Suppressor macrophage treated with lipopolysaccharide for 1 hour (primary cell): ENCODE data around the gene DACH2.
A peak's percentile ranks its signal among the peaks of the same experiment; 100 is the strongest.

ENCODE experiments used
- DNase-seq, 3 donors: peaks; one replicate each; pipeline ENCODE4 v3.0.0-alpha.2; 2020 to 2022

The DACH2 gene

DNA sequence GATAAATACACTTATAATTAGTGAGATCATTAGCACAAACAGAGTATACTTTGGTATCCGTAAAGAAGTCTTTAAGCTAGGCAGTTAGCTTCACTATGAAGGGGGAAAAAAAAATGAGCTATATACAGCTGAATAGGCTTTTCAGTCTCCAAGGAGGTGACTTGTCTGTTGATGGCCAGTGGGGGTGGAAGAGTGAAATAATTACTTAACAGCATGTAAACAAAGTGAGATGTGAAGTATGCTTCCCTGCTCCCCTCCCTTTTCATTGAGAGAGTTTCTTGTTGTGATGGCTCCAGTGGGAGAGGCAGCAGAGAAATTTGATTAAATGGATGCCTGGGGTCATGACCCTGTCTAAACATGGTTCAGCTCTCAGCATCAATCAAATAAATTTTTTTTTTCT is 180.9 kb downstream of the DACH2 start:
- DNase-seq = no peak

DNA sequence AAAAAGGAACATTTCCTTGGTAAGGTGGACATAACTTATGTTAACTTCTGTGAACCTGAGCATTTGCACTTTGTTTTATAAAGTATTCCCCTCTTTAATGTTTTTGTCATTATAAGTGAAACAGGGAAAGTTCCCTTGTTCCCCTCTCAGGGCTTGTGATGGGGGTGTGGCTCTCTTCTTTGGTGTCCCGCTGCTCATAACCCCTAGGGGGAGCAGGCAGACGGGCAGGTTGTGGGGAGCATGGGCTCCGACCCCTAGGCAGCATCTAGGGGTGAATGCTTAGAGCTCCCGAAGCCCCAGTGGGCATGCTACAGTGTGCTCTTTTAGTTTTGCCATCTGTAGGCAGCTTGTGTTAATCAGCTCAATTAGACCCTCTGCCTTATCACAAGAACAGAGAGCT is 200.4 kb downstream of the DACH2 start:
- no peak for DNase-seq

DNA sequence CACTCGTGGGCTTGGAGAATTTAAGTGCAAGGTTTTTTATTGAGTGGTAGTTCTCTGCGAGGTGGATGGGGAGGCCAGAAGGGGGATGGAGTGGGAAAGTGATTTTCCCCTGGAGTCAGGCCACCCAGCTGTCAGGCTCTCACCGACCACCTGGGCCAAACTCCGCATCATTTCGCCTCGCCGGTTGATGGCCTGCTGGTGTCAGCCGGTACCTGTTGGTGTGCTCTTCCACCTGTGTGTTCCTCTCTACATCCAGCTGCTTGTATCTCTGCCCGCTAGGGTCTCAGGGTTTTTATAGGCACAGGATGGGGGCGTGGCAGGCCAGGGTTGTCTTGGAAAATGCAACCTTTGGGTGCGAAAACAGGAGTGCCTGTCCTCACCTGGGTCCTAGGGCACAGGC is 200.9 kb downstream of the DACH2 start:
- no peak for DNase-seq

DNA sequence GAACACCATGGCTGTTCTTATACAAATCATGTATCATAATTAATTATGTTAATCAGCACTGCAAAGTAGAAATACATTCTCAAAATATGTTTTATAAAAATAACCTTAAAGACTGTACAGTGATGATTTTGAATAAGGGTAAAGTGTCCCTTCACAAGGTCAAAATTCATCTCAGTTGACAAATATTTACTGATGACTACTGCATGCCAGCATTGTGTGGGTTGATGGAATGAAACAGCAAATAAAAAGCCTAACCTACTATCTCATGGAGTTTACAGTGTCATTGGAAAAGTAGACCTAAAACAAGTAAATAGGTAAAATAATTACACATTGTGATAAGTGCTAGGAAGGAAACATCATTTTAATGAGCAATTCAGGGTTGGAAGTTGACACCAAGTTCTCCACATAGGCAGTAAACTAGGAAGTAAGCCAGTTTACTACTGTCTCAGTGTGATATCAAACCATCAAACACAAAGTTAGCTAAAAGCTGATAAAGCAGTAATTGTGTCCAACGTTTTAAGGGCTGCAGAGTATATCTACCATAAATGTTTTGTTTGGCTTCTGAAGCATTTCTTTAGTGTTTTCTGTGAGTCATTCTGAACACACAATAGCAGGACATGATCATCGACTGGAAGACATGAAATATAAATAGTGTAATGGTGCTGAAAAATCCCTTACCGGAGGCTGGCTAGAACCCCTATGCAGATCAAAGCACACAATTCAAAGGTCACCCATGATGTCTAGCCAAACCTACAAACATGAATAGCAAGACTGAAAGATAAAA is 221.8 kb downstream of the DACH2 start:
- no peak for DNase-seq

DNA sequence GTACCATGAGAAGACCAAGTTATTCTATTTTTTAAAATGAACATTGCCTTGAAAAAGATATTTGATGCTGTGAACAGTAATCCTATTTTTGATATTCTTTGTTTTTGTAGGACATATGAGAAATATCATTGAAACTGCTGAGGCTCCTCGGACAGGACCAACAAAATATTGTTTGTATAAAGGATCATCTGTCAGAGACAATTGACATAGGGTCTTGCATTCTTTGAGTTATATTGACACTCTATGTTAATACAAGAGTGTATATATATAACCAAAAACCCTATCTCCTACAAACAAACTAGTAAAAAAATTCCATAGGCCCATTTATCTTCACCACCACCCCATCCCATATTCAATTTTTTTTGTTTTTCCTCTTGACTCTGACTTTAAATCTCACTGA is 222.7 kb downstream of the DACH2 start:
- no peak for DNase-seq

DNA sequence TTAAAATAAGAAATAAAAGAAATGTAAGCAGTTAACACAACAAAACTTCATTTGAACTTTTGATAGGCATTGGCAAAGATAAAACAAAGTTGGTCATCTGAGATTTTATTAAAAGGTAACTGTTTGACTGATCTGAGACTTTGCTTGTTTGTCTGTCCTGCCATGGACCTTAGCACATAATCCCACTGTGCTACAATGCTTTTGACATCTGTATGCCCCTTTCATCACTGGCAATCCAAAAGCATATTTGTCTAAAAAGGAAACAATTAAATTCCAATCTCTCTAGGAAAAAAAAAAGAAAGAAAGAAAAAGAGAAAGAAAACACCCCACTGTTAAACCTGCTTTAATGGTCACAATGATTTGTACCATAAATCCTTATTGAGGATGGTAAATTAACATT is 231.0 kb downstream of the DACH2 start:
- no peak for DNase-seq

DNA sequence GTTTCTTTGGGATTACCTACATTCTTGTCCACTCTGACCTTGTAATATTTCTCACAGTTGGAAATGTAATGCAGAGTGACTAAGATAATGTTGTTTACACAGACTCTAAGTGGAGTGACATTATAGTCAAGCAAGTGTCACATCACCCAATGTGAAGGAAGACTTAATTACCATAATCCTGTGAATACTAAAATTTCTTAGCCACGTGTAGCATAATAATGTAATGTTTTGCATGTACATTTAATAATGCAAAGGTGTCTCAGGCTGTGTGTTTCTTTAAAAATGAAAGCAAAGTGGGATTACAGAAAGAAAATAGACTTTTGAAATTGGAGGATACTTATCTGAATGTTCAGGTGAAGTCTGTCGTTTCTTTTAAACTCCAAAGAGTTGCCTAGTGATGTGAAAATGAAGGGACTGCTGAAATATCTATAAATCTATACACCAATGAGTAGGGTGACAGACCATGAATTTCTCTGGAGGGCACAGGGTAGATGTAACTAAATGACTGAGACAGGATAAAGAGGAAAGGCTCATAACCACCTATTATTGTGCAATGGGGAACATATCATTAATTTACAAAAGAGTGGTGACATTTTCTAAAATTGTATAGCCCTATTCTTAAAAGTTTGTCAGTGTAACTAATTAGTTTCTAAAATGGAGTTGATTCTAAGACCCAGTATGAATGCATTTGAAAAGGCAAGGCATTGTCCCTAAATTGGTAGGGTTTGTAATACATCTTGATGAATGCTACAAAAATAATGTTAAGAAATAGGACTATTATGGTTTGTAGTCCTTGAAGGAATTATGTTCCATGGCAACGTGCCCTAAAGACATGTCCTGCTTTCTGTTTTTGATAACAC is 235.7 kb downstream of the DACH2 start:
- no peak for DNase-seq

DNA sequence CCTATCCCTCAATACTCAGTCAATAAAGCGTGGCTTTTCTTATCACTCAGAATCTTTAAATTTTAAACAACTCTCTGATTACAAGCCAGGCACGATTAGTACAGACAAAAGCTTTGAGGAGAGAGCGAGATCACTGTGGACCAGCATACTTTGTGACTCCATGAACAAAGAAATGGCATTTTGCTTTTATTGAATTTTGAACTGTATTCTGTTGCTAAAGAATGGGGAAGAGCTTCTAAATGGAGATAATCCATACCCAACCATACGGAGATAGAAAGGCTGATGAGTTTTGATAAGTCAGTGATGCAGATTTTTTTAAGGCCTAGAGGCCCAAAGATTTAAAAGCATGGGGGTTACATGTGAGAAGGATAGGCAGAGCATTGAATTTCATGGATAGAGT is 259.1 kb downstream of the DACH2 start:
- DNase-seq = no peak

DNA sequence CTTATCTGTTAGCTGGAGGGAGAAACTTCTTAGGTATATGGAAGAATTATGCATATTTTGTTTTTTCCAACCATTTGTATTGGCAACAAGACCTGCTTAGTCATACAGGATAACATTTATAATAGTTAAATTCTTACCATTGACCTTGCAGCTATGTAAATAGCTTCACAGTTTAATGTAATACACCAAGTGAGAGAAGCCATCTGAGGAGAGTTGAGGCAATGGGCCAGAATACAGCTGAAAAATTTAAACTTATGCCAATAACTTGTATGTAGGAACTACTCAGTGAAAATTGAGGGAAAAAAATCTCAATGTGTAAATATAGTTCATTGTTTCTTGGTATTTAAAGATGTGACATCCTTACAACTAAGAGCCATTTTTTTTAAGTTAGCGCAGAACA is 273.5 kb downstream of the DACH2 start:
- no peak for DNase-seq

DNA sequence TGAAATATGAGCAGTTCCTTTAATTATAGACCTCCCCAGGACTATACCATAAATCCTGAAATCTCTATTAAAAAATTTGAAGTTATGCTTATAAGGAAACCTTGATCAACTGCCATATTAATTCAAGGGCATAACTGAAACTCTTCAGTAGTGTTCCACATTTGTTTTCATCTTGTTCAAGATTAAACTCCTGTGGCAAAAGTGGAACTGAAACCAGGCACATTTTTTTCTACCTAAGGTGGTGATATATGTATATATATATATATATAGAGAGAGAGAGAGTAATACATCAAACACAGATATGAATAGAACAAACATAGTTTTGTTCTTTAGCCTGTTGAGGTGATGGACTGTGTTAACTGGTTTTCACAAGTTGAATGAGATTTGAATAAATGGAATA is 287.9 kb downstream of the DACH2 start:
- no peak for DNase-seq

DNA sequence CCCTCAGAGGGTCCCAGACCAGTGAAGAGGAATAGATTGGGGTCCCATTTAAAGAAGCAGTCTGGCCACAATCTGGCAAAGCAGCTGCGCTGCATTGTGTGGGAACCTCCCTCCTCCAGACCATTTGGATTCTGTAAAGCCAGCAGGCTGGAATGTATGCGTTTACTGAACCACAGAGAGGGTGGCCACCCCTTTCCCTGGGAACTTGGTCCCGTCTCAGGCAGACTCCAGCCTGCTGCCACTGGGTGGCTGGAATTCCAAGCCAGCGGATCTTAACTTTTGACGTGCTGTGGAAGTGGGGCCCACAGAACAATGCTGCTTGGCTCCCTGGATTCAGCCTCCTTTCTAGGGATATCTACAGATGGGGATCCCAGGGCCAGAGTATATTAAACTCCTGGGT is 307.2 kb downstream of the DACH2 start:
- DNase-seq = no peak

DNA sequence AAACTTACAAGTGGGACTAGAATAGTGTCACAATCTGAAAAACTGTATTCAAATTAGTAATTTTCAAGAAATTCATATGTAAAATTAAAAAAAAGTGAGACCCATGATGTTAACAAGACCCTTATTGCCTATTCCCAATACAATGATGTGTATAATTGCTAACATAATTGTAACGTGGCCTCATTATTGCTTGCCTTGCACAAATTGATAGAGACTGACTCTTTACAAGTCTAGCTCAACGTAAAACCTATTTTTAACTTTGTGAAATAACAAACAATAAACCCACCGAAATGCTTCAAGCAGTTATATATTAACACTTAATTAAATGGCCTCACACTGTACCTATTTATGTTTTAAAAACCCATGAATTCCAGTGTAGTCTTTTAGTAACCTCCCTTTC is 312.5 kb downstream of the DACH2 start:
- DNase-seq = no peak

DNA sequence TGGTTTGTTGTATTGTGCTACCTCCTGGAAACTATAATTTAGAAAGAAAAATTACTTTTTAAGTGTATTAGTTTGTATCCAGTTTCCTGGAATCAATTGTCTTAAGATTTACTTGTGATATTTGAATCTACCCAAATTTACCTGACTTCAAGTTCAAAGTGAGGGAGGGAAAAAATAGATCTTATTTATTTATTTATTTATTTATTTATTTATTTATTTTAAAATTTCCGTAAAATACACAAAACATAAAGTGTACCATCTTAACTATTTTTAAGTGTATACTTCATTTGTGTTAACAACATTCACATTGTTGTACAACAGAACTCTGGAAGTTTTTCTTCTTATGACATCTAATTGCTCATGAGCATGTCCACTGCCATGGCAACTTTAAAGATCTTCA is 356.0 kb downstream of the DACH2 start:
- DNase-seq = no peak

DNA sequence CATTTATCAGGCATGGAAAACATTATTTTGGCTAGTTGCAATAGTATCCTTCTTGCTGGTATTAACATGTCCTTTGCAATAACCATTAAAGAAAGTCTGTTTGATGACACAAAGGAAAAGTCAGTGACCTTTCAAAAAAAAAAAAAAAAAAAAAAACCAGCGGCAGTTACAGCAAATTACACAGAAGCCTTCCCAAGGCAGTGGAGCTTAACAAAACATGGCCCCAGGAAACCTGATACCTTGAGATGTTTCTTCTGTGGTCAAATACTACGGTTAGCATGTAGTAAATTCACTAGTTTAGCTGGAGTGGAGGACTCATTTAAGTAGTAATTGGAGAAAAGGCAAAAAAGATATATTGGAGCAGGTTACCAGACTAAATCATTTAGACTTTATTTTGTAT is 359.1 kb downstream of the DACH2 start:
- no peak for DNase-seq

DNA sequence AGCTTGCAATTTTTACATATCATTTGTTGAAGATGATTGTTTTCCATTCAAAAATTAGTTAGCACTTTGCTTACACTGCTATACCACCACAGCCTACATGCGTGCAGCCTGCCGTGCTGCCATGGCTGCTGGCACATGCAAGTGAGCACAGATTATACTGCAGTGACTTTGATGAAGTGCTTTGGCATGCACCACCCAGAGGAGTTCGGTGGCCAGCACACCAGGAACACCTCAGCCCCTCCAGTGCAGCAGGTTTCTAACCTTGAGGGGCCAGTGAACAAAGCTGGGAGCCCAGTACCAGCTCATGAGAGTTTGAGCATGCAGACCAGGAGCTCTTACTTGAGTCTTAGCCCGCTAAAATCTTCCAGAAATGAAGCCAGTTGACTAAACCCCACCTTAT is 431.5 kb downstream of the DACH2 start:
- no peak for DNase-seq

DNA sequence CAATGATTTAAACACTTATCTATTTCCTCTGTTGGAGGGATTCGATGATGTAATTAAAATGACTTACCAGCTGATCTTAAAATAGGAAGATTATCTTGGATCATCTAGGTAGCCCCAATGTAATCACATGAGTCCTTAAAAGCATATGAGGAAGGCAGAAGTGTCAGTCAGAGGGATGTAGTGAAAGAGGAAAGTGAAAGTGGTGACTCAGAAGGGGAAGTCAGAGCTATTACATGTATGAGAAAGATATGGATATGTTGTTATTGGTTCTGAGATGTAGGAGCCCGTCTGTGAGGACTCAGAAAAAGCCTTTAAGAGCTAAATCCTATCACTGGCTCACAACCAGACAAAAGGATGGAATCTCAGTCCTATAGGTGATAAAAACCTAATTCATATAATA is 456.4 kb downstream of the DACH2 start:
- DNase-seq = peak; percentile 3 to 22 (median 5)

DNA sequence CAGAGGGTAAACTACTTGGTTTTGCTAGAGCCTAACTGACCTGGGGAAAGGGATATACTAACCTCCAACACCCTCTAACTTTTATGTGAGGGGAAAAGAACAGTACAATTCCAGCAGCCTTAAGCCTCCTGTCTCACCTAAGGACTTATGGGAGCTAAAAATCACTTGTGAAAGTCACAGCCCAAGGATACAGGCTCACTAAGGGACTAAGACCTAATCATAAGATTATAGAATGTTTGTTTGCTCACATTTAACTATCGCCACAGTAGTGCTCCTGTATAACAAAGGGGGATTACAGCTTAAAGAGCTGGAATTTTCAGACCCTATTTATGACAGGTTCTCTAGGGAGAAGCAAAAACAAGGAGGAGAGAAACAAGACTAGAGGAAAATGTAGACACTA is 548.7 kb downstream of the DACH2 start:
- no peak for DNase-seq

DNA sequence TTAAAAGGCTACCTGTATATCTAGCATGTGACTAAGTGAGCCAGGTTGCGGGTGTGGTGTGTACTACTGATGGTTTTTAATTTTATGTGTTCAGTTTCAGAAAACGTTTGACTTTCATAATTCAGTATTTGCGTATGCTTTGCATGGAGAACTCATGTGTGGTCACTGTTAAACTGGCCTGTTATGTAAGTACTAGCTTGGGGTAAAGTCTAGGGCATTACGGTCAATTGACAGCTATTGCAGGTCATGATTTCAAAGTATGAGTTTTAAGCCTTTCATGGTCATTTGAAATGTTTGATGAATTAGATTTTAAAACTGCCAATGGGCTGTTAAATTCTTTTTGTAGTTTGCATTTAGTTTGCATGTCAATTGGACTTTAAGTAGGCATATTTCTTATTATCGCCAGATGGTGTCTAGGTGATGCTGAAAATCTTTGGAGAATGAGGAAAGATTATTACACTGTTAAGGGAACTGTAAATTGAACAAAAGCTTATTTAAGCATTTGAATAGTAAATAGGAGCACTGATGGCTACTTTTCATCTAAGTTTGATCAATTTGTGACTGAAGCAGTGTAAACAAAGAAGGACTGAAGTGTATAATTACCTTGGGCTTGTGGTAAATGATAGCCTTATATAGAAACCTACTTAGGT is 563.4 kb downstream of the DACH2 start:
- DNase-seq = no peak

DNA sequence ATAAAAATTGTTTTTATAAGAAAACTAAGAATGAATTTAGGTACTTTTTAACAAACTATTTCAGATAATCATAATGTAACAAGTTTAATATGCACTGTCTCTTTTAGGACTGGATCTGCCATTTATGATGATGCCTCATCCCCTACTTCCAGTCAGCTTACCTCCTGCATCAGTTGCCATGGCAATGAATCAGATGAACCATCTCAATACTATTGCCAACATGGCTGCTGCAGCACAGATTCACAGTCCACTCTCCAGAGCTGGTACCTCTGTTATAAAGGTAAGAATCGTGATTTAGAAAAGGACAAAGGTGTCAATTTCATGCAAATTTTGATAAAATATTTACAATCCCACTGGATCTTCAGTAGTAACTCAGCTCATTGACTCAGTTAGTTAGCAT is 566.2 kb downstream of the DACH2 start:
- DNase-seq = no peak

DNA sequence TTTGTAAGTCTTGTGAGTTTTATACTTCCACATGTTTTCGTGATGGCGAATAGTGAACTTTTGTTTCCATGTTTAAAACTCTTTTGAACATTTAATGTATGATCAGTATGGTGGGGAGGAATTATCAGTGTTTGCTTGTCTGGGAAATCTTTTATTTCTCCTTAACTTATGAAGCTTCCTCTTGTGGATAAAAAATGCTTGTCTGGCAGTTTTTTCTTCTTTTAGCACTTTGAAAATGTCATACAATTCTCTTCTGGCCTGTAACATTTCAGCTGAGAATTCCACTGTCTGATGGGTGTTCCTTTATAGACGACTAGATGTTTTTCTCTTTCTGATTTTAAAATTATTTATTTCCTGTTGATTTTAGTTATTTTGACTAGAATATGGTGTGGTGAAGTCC is 576.0 kb downstream of the DACH2 start:
- no peak for DNase-seq

DNA sequence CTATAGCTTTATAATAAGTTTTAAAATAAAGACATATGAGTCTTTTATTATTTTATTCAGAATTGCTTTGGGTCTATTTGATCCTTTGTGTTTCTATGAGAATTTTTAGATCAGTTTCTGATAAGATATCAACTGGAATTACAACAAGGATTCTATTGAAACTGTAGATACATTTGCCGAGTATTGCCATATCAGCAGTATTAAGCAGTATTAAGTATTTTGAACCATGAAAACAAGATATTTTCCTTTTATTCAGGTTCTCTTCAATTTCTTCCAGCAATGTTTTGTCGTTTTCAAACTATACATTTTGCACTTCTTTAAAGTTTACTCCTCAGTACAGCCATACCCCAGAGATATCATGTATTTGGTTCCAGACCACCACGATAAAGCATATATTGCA is 598.8 kb downstream of the DACH2 start:
- no peak for DNase-seq

DNA sequence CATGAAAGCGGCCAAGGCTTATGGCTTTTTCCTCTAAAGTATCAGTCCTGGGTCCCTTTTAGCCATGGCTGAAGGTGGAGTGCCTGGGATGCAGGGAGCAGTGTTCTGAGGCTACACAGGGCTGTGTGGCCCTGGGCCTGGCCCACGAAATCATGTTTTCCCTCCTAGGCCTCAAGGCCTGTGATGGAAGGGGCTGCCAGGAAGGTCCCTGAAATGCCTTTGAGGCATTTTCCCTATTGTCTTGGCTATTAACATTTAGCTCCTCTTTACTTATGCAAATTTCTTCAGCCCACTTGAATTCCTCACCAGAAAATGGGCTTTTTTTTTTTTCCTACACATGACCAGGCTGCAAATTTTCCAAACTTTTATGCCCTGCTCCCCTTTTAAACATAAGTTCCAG is 657.0 kb downstream of the DACH2 start:
- DNase-seq = no peak

DNA sequence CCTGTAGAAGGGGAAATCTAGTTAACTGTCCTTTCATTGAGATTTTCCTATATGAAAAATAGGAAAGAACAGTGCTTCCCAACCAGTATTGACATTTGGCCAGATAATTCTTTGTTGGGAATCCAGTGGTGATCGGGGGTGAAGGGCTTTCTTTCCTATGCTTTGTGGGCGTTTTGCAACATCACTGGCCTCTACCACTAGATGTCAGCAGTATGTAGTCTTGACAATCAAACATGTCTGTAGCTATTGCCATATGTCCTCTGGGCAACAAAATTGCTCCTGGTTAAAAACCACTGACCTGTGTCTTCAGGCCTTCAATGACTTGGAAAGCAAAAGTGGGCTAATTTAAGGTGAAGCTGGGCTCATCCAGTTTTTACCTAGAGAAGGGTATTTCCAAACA is 658.5 kb downstream of the DACH2 start:
- no peak for DNase-seq

DNA sequence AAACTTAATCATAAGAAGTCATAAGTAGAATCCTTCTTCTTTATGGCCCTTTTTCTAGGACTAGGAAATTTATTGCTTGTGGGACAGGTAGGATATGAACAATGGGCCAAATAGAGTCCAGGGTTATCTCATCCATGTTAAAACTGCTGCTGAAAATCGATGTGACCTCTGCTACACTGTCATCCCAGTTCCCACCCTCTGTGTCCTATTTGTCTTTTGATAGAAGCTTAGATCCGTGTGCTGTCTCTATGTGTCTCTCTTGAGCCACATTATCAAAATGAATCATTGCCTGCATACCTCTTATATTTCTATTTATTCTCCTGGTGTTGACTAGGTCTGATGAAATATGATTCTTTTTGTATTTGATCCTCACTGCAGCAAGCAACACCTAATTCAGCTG is 661.4 kb downstream of the DACH2 start:
- DNase-seq = no peak
